GM21423 (cell line): ENCODE measurements around the gene TFE3.

Experiments used
- ATAC-seq: cut with Tn5 transposase; IDR thresholded peaks from one replicate; pipeline ENCODE4 v1.9.1; 2021; ENCODE audit warnings: mild to moderate bottlenecking, moderate library complexity; ENCODE audit not compliant: unreplicated experiment

TFE3 gene

GRCh38 chrX:49043220-49043986 lies at the start of gene TFE3:
Gene TFE3 (minus strand): TSS chrX:49043357. CDS start chrX:49043226, 131 bp downstream.
- peak; percentile 90 for ATAC-seq

- no peak for ATAC-seq
Observed at GRCh38 chrX:49089553-49089952, 46.4 kb upstream of the TFE3 start.

GRCh38 chrX:49082271-49082871 lies 39.2 kb upstream of the TFE3 start:
- ATAC-seq = no peak

GRCh38 chrX:49079489-49080428 lies 36.6 kb upstream of the TFE3 start, which contains the start of gene WDR45:
Gene WDR45 (minus strand): TSS chrX:49079887. CDS start chrX:49078095, 1,792 bp downstream.
- peak; percentile 73 for ATAC-seq

- no peak for ATAC-seq
Observed at GRCh38 chrX:49077941-49078340, 34.8 kb upstream of the TFE3 start.

- no peak for ATAC-seq
Observed at GRCh38 chrX:49075347-49075746, 32.2 kb upstream of the TFE3 start.

GRCh38 chrX:49073601-49074575 lies 30.7 kb upstream of the TFE3 start, which contains the start of gene PRAF2:
Gene PRAF2 (minus strand): TSS chrX:49074002. CDS start chrX:49073987, 15 bp downstream.
- ATAC-seq = peak; percentile 97

- no peak for ATAC-seq
Observed at GRCh38 chrX:49072712-49073095, 29.5 kb upstream of the TFE3 start.

GRCh38 chrX:49071877-49072711 lies 28.9 kb upstream of the TFE3 start:
- ATAC-seq = no peak

- no peak for ATAC-seq
Observed at GRCh38 chrX:49070988-49071387, 27.8 kb upstream of the TFE3 start.

- no peak for ATAC-seq
Observed at GRCh38 chrX:49069038-49069437, 25.9 kb upstream of the TFE3 start.

- ATAC-seq = no peak
Observed at GRCh38 chrX:49067285-49068120, 24.3 kb upstream of the TFE3 start.

GRCh38 chrX:49066690-49067089 lies 23.5 kb upstream of the TFE3 start:
- ATAC-seq = no peak

- ATAC-seq = no peak
Observed at GRCh38 chrX:49066278-49066677, 23.1 kb upstream of the TFE3 start.

GRCh38 chrX:49064735-49065134 lies 21.6 kb upstream of the TFE3 start:
- ATAC-seq = no peak

- ATAC-seq = no peak
Observed at GRCh38 chrX:49064303-49064702, 21.1 kb upstream of the TFE3 start.

GRCh38 chrX:49063715-49064114 lies 20.6 kb upstream of the TFE3 start:
- no peak for ATAC-seq

GRCh38 chrX:49061916-49062315 lies 18.8 kb upstream of the TFE3 start:
- no peak for ATAC-seq
